Dendritic cell treated with granulocyte-macrophage colony-stimulating factor and Interleukin-4, amounts not matched to agents 40 ng/mL and 50 ng/mL, for 4 days (primary cell): ENCODE data around the gene KCNRG.

Experiments used
- H3K27ac Mint-ChIP-seq: one replicate; pipeline ENCODE4 v1.8.0; 2022; ENCODE audit warnings: mild to moderate bottlenecking, mixed read lengths
- H3K27me3 Mint-ChIP-seq: one replicate; pipeline ENCODE4 v1.8.0; 2022; ENCODE audit warnings: mild to moderate bottlenecking, mixed read lengths
- H3K36me3 Mint-ChIP-seq: one replicate; pipeline ENCODE4 v1.8.0; 2022; ENCODE audit warnings: low read depth, mixed read lengths
- H3K4me1 Mint-ChIP-seq: one replicate; pipeline ENCODE4 v1.8.0; 2022; ENCODE audit warnings: low read depth, mixed read lengths
- H3K4me3 Mint-ChIP-seq: one replicate; pipeline ENCODE4 v1.8.0; 2022; ENCODE audit warnings: mild to moderate bottlenecking, moderate library complexity, mixed read lengths
- H3K9me3 Mint-ChIP-seq: one replicate; pipeline ENCODE4 v1.8.0; 2022; ENCODE audit warnings: mixed read lengths
- intact Hi-C: fragments of 100-400 bp; cut with micrococcal nuclease; formaldehyde crosslinking; loops from one replicate; pipeline ENCODE4 v1.15.0; 2022

The KCNRG gene

DNA sequence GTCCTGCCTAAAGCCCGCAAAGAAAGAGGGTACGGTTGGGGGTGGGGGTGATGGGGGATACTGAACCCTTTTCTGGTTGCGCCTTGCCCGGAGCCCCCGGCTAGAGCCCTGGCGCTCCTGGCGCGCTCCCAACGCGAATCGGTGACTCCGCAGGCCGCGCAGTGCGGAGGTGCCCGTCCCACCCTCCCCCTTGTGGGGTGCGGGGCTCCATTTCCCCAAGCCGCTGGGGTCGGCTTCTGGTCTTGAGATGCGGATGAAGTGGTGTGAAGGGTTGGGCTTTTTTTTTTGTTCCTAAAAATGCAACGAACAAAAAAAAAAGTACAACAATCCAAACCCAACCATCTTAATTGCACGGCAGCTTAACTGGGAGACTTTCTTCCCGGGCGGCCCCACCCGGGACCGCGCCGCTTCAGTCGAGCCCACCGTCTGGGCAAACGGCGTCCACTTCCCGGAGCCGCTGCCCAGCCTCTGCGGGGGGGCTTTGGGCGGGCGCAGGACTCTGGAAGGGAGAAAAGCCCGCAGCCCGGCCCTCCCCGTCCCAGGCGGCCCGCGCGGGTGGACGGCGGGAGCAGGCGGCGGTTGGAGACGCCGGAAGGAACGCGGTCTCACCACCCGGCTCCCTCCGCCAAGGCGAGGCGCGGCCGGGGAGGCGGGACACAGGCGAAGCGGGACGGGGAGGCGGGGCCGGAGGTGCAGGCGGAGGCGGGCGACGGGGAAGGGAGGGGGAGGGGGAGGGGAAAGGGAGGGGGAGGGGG is 18.9 kb upstream of the KCNRG start:
- intact Hi-C loops, result loop anchor here (2.0 to 5.0 kb wide), 4 partner anchors 84 to 536 kb away; partner anchors contain the start of gene KPNA3
- H3K36me3 Mint-ChIP-seq, result peaks cover 51% of the 10 kb centered on the region
- H3K4me3 Mint-ChIP-seq, result peak overlapping the region; percentile 71
- H3K9me3 Mint-ChIP-seq, result no peaks in the 10 kb centered on the region
- H3K4me1 Mint-ChIP-seq, result peaks cover 42% of the 10 kb centered on the region
- no peaks in the 10 kb centered on the region for H3K27me3 Mint-ChIP-seq
- H3K27ac Mint-ChIP-seq, result peak overlapping the region; percentile 97

DNA sequence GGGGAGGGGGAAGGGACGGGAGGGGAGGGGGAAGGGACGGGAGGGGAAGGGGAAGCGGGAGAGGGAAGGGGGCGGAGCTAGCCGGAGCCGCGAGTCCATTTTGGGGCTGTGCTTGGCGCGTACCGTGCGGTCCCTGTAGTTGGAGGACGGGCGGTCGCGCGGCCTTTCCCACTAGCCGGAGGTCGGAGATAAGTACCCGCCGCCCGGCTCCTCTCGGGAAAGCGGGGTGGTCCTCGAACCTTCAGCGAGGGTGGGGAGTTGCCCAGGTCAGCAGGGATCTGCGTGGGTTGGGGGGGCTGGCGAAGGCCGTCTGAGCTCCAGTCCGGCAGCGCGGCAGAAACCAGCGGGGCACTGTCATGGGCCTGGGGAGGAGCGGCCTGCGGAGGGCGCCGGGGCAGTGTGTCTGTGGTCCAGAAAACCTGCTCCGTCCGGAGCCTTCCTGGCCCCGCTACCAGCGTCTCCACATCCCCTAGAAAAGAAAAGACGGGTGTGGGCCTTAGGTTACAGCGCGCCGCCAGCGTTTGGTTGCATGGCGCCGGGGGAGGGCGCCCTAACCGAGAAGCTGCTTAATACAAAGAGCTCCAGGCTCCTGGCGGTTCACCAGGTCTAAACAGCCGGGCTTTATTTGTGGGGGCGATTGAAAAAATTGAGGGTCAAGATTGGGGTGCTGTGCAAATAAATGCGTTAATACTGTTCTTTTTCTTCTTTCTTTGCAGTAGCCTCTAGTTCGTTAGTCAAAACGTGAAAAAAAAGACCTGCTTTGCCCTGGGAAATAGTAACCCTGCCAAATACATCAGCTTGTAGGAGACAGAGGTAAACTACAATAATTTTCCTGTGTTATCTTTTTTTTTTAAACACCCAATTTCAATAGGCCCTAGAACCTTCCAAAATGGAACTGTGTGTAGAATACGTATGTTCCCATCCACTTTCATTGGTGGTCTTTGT is 18.0 kb upstream of the KCNRG start, which contains the start of gene TRIM13:
TRIM13 (plus strand) TSS at position 92 of the 945 bp plus-strand sequence. CDS start 14,899 bp downstream, outside the sequence.
- H3K36me3 Mint-ChIP-seq, result peaks cover 43% of the 10 kb centered on the region
- peak within 1 kb of the TSS; percentile 97 for H3K27ac Mint-ChIP-seq
- intact Hi-C loops, result loop anchor here (1.0 to 5.0 kb wide), 5 partner anchors 61 to 535 kb away; partner anchors contain the start of genes KPNA3 and SPRYD7
- peak within 1 kb of the TSS; percentile 83 for H3K4me3 Mint-ChIP-seq
- peaks cover 36% of the 10 kb centered on the region for H3K4me1 Mint-ChIP-seq
- no peaks in the 10 kb centered on the region for H3K9me3 Mint-ChIP-seq
- no peaks in the 10 kb centered on the region for H3K27me3 Mint-ChIP-seq

DNA sequence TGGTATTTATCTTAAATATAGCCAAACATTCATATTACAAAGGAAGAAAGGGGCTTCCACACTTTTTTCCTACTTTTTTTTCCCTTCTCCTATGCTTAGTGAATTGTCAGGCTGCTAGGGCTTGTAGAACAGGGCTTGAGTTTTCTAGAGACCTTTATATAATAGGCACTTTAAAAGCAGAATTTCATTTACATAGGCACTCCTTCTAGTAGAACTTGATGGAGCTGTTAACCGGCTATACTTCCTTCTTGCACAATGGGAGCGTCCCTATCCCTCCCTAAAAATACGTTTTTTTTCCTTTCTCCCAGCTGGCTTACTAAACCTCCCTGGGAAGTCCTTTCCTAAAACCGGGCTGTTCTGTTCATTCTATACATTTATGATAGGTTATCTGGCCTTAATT is 17.3 kb upstream of the KCNRG start:
- peaks cover 40% of the 10 kb centered on the region for H3K36me3 Mint-ChIP-seq
- no peaks in the 10 kb centered on the region for H3K9me3 Mint-ChIP-seq
- intact Hi-C loops, result loop anchor here (1.0 to 5.0 kb wide), 5 partner anchors 62 to 534 kb away; partner anchors contain the start of genes KPNA3 and SPRYD7
- peak overlapping the region; percentile 83 for H3K4me3 Mint-ChIP-seq
- H3K27me3 Mint-ChIP-seq, result no peaks in the 10 kb centered on the region
- H3K27ac Mint-ChIP-seq, result peak overlapping the region; percentile 97
- H3K4me1 Mint-ChIP-seq, result peaks cover 36% of the 10 kb centered on the region

DNA sequence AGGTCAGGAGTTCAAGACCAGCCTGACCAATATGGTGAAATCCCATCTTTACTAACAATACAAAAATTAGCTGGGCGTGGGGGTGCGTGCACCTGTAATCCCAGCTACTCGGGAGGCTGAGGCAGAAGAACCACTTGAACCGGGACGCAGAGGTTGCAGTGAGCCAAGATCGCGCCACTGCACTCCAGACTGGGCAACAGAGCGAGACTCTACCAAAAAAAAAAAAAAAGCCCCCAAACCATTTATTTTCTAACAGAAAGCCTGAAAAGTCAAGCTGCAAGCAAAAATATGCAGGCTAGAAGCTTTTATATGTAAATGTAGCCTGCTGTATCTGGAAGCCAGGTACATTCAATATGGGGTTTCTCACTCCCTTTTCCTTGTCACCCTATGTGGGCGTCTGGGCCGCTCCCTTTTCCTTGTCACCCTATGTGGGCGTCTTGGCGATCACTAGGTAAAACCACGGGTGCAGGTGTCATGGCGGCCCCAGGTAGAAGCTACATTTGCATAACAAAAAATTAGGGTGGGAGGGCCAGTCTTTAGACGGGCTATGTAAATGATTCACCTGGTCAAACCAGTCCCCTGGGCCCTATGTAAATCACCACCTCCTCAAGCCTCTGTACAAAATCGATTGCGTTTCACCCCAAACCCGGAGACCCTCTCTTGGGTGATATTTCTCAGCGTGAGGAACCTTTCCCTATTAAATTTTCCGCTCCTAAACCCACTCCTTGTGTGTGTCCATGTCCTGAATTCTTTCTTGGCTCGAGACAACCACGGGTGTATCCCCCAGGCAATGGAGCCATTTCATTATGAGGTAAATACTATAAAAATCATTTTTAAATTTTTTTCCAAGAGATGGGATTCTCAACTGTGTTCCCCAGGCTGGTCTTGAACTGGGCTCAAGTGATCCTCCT is 16.3 kb upstream of the KCNRG start:
- Mint-ChIP-seq H3K4me1 (peaks cover 36% of the 10 kb centered on the region), H3K27ac (no peak overlapping the region), H3K27me3 (no peaks in the 10 kb centered on the region), H3K4me3 (peak overlapping the region; percentile 9), H3K36me3 (peaks cover 40% of the 10 kb centered on the region), H3K9me3 (no peaks in the 10 kb centered on the region)
- intact Hi-C loops, result loop anchor here (5.0 kb wide), 2 partner anchors 207 to 533 kb away; partner anchors contain the start of gene KPNA3

DNA sequence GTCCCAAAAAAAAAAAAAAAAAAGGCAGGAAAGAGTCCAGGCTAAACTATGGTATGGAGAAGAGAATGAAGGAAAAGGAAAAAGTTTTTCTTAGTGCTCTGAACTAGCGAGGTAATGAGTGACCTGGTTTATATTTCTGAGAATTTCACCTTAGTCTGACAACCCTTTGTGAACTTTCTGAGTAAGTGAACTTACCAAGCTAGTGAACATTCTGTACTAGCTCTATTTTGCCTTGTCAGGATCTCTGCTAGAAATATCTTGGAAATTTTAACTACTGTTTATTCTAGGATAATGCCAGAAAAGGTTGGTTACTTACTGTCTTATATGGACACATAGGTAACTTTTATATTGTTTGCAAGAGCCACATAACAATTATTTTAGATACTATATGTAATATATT is 14.0 kb upstream of the KCNRG start:
- H3K27ac Mint-ChIP-seq, result peak overlapping the region; percentile 45
- peaks cover 32% of the 10 kb centered on the region for H3K4me1 Mint-ChIP-seq
- no peaks in the 10 kb centered on the region for H3K9me3 Mint-ChIP-seq
- H3K27me3 Mint-ChIP-seq, result no peaks in the 10 kb centered on the region
- H3K36me3 Mint-ChIP-seq, result peaks cover 60% of the 10 kb centered on the region
- no peak overlapping the region for H3K4me3 Mint-ChIP-seq
- intact Hi-C loops, result no loop called here

DNA sequence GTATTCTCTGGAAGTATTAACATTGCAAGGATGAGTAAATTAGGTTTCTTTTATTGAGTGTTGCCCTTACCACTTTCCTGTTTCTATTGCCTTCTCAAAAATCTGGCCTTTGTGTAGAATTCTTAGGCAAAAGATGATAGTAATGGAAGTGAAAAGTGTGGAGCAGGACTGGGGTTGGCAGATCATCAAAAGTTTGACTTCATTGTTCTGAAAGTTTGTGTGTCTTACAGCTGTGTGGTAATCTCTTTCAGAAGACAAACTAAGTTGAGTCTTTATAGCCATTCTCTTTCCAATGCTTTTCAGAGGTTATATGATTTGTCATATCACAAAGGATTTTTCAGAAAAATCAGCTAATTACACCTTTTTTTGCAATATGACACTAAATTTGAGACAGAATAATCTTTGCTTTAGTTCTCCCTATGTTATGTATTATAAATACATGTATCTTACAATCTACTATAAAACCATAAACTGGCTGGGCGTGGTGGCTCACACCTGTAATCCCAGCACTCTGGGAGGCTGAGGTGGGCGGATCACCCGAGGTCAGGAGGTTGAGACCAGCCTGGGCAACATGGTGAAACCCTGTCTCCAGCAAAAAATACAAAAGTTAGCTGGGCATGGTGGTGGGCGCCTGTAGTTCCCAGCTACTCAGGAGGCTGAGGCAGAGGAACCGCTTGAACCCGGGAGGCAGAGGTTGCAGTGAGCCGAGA is 8.7 kb upstream of the KCNRG start:
- H3K36me3 Mint-ChIP-seq, result peaks cover 65% of the 10 kb centered on the region
- intact Hi-C loops, result no loop called here
- H3K9me3 Mint-ChIP-seq, result no peaks in the 10 kb centered on the region
- no peak overlapping the region for H3K4me3 Mint-ChIP-seq
- peaks cover 7% of the 10 kb centered on the region for H3K4me1 Mint-ChIP-seq
- peak overlapping the region; percentile 55 for H3K27ac Mint-ChIP-seq
- H3K27me3 Mint-ChIP-seq, result no peaks in the 10 kb centered on the region

DNA sequence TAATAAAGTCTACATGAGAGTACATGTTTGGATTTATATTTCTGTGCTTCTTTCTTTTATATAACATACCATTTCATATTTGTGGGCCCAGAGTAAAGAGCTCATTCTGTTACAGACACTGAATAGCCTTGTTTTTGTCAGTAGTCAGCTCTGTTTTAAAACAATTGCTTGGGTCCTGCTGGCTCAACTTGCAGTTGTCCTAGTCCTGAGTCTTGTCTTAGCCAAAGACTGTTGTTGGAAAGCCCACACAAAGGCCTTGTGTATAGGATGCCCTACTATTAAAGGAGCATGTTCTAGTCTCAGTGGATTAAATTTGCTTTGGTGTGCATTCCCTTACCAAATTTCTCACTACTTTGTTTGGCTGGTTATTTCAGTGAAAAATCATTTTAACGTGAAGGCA is 3.8 kb upstream of the KCNRG start:
- H3K36me3 Mint-ChIP-seq, result peaks cover 77% of the 10 kb centered on the region
- no peak overlapping the region for H3K4me3 Mint-ChIP-seq
- H3K27me3 Mint-ChIP-seq, result no peaks in the 10 kb centered on the region
- no peaks in the 10 kb centered on the region for H3K9me3 Mint-ChIP-seq
- H3K4me1 Mint-ChIP-seq, result peaks cover 13% of the 10 kb centered on the region
- intact Hi-C loops, result no loop called here
- no peak overlapping the region for H3K27ac Mint-ChIP-seq

DNA sequence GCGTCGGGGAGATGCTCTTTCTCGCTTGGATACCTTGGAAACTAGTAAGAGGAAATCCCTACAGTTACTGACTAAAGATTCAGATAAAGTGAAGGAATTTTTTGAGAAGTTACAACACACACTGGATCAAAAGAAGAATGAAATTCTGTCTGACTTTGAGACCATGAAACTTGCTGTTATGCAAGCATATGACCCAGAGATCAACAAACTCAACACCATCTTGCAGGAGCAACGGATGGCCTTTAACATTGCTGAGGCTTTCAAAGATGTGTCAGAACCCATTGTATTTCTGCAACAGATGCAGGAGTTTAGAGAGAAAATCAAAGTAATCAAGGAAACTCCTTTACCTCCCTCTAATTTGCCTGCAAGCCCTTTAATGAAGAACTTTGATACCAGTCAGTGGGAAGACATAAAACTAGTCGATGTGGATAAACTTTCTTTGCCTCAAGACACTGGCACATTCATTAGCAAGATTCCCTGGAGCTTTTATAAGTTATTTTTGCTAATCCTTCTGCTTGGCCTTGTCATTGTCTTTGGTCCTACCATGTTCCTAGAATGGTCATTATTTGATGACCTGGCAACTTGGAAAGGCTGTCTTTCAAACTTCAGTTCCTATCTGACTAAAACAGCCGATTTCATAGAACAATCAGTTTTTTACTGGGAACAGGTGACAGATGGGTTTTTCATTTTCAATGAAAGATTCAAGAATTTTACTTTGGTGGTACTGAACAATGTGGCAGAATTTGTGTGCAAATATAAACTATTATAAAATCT is 2.7 kb upstream of the KCNRG start:
- H3K4me1 Mint-ChIP-seq, result peaks cover 11% of the 10 kb centered on the region
- peaks cover 70% of the 10 kb centered on the region for H3K36me3 Mint-ChIP-seq
- H3K4me3 Mint-ChIP-seq, result no peak overlapping the region
- no peaks in the 10 kb centered on the region for H3K27me3 Mint-ChIP-seq
- no peak overlapping the region for H3K27ac Mint-ChIP-seq
- no peaks in the 10 kb centered on the region for H3K9me3 Mint-ChIP-seq
- intact Hi-C loops, result no loop called here

DNA sequence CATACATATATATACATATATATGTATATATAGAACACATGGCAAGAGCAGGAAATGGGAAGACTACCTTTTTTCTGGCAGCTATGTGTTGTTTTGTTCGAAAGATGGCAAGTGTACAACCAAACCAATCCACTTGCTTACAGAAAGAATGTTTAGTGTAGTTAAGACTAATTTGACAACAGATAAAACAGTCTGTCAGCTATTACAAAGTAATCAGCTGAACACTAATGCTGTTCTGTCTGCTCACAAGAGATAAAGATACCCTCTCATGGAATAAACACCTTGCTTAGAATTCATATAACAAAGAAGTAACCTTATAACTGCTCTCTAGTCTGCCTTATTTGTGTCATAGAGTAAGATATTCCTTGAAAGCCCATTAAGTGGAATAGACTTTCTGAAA is 858 bp upstream of the KCNRG start:
- no peak overlapping the region for H3K27ac Mint-ChIP-seq
- H3K4me3 Mint-ChIP-seq, result no peak overlapping the region
- intact Hi-C loops, result no loop called here
- H3K36me3 Mint-ChIP-seq, result peaks cover 73% of the 10 kb centered on the region
- no peaks in the 10 kb centered on the region for H3K9me3 Mint-ChIP-seq
- H3K27me3 Mint-ChIP-seq, result no peaks in the 10 kb centered on the region
- H3K4me1 Mint-ChIP-seq, result peaks cover 11% of the 10 kb centered on the region

DNA sequence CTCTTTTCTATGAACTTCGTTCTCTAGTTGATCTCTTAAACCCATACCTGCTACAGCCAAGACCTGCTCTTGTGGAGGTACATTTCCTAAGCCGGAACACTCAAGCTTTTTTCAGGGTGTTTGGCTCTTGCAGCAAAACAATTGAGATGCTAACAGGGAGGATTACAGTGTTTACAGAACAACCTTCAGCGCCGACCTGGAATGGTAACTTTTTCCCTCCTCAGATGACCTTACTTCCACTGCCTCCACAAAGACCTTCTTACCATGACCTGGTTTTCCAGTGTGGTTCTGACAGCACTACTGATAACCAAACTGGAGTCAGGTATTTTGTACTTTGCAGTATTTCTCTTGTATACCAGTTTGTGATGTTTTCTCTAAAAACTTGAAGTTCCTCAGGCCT is 506 bp downstream of the KCNRG start:
- no peaks in the 10 kb centered on the region for H3K27me3 Mint-ChIP-seq
- peak overlapping the region; percentile 44 for H3K27ac Mint-ChIP-seq
- no peak overlapping the region for H3K4me3 Mint-ChIP-seq
- intact Hi-C loops, result no loop called here
- peaks cover 11% of the 10 kb centered on the region for H3K4me1 Mint-ChIP-seq
- H3K9me3 Mint-ChIP-seq, result no peaks in the 10 kb centered on the region
- peaks cover 70% of the 10 kb centered on the region for H3K36me3 Mint-ChIP-seq

DNA sequence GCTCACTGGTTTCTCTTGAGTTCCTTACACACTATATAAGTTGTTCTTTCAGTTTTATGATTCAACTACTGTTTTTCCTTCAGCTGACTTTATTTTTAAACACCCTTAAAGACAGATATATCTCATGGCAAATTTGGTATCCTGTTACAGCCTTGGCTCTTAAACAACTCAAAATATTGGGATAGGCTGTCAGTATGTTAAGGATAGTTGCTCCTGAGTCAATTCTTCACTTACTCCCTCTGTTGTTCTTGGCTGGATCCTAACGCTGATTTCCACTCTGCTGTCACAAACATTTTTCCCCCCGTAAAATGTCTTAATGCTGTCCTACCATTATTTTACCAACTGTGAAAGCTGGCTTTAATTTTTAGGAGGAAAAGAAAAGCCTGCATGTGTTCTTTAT is 1.2 kb downstream of the KCNRG start:
- Mint-ChIP-seq H3K4me3 (no peak overlapping the region), H3K36me3 (peaks cover 70% of the 10 kb centered on the region), H3K27me3 (no peaks in the 10 kb centered on the region), H3K27ac (peak overlapping the region; percentile 44), H3K9me3 (no peaks in the 10 kb centered on the region), H3K4me1 (peaks cover 11% of the 10 kb centered on the region)
- intact Hi-C loops, result no loop called here

DNA sequence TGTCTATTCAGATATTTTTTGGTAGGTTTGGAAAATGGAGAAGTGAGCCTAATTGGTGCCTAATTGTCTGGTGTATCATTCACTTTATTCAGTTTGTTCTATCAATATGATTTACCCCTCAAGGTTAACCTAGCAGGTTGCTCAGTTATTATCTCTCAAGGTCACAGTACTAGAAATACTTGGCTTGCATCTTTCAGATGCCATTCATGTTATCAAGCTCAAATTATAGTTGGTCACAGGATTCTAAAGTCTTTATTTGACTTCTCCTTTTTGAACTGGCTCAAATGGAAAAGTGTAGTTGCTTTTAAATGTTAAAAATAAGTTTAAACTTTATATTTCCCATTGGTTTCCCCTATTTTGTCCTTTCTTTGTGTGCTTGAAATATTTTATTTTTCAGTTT is 2.6 kb downstream of the KCNRG start:
- Mint-ChIP-seq H3K4me3 (no peak overlapping the region), H3K4me1 (peaks cover 11% of the 10 kb centered on the region), H3K9me3 (no peaks in the 10 kb centered on the region), H3K27ac (no peak overlapping the region), H3K27me3 (no peaks in the 10 kb centered on the region), H3K36me3 (peaks cover 67% of the 10 kb centered on the region)
- intact Hi-C loops, result no loop called here
